ENCODE results near the gene KCNE5.
"Not testable (repeated sequence)": the region's sequence is repeated elsewhere in the genome, so short reads cannot be mapped to it uniquely, and the experiment has no call there.

The KCNE5 gene

GRCh38 chrX:109600237-109600651, 24.7 kb downstream of the KCNE5 start:
- DNase-seq = no peak

- no peak for DNase-seq
These were observed 29.0 kb downstream of the KCNE5 start for GRCh38 chrX:109596015-109596414.

- no peak for DNase-seq
These were observed 34.8 kb downstream of the KCNE5 start for GRCh38 chrX:109590176-109590575.

- no peak for DNase-seq
These were observed 39.5 kb downstream of the KCNE5 start for GRCh38 chrX:109585488-109585887.

GRCh38 chrX:109578916-109579315, 46.1 kb downstream of the KCNE5 start:
- DNase-seq = no peak

- DNase-seq = no peak
These were observed 47.9 kb downstream of the KCNE5 start for GRCh38 chrX:109577055-109577454.

GRCh38 chrX:109576083-109576482, 48.9 kb downstream of the KCNE5 start:
- not testable (repeated sequence) for DNase-seq

Measured in stimulated activated CD8-positive, alpha-beta memory T cell treated with anti-CD3 and anti-CD28 coated beads, Interleukin-4, amount 100 ng/mL, for 48 hours (primary cell).